ENCODE data around the gene TULP4.

TULP4 gene

GRCh38 chr6:158314737-158315136, 2.5 kb downstream of the TULP4 start:
- H3K36me3 ChIP-seq (ENCODE audit: insufficient read depth, low read length) = no peaks in the 10 kb centered on the region
- no peak overlapping the region for H3K9ac ChIP-seq (ENCODE audit: low read depth, low read length, poor library complexity, severe bottlenecking)
- no peak overlapping the region for H3K4me2 ChIP-seq (ENCODE audit: low read depth, low read length, poor library complexity, severe bottlenecking)
- no peaks in the 10 kb centered on the region for H3K27me3 ChIP-seq (ENCODE audit: insufficient read depth, low read length, poor library complexity, severe bottlenecking)
- no peaks in the 10 kb centered on the region for H4K20me1 ChIP-seq (ENCODE audit: insufficient read depth, low read length, poor library complexity, severe bottlenecking)
- no peaks in the 10 kb centered on the region; the same call in 1 of the 2 replicates for H3K9me3 ChIP-seq (ENCODE audit: insufficient read depth, low read depth, low read length)
- TF ChIP-seq EZH2phosphoT487 (IDR thresholded peaks at IDR 0.05; ENCODE audit: borderline replicate concordance) (no peak), CTCF (conservative IDR thresholded peaks at IDR 0.05; ENCODE audit: low read length) (no peak)
- no peak overlapping the region for H3K4me3 ChIP-seq (ENCODE audit: low read length, poor library complexity, severe bottlenecking)
- H3F3A ChIP-seq (ENCODE audit: low read depth) = no peaks in the 10 kb centered on the region
- H2AFZ ChIP-seq (ENCODE audit: low read length) = no peak overlapping the region
- no peaks in the 10 kb centered on the region for H3K79me2 ChIP-seq (ENCODE audit: insufficient read depth, low read length)
- H3K4me1 ChIP-seq (ENCODE audit: insufficient read depth, low read length, poor library complexity, severe bottlenecking) = no peaks in the 10 kb centered on the region
- no peaks in the 10 kb centered on the region for H3K9me2 ChIP-seq (replicated peaks; ENCODE audit: low read depth, low read length)

GRCh38 chr6:158316022-158316421, 3.8 kb downstream of the TULP4 start:
- Histone ChIP-seq H3K36me3 (ENCODE audit: insufficient read depth, low read length) (no peaks in the 10 kb centered on the region), H3K4me2 (ENCODE audit: low read depth, low read length, poor library complexity, severe bottlenecking) (no peak overlapping the region), H2AFZ (ENCODE audit: low read length) (no peak overlapping the region), H3K9me2 (replicated peaks; ENCODE audit: low read depth, low read length) (no peaks in the 10 kb centered on the region), H4K20me1 (ENCODE audit: insufficient read depth, low read length, poor library complexity, severe bottlenecking) (no peaks in the 10 kb centered on the region), H3K9ac (ENCODE audit: low read depth, low read length, poor library complexity, severe bottlenecking) (no peak overlapping the region), H3K27me3 (ENCODE audit: insufficient read depth, low read length, poor library complexity, severe bottlenecking) (no peaks in the 10 kb centered on the region), H3F3A (ENCODE audit: low read depth) (no peaks in the 10 kb centered on the region), H3K4me1 (ENCODE audit: insufficient read depth, low read length, poor library complexity, severe bottlenecking) (no peaks in the 10 kb centered on the region), H3K79me2 (ENCODE audit: insufficient read depth, low read length) (no peaks in the 10 kb centered on the region), H3K9me3 (ENCODE audit: insufficient read depth, low read depth, low read length) (no peaks in the 10 kb centered on the region; the same call in 1 of the 2 replicates), H3K4me3 (ENCODE audit: low read length, poor library complexity, severe bottlenecking) (no peak overlapping the region)
- no peak for TF ChIP-seq EZH2phosphoT487 (IDR thresholded peaks at IDR 0.05; ENCODE audit: borderline replicate concordance)
- no peak for TF ChIP-seq CTCF (conservative IDR thresholded peaks at IDR 0.05; ENCODE audit: low read length)

GRCh38 chr6:158321960-158322359, 9.7 kb downstream of the TULP4 start:
- Histone ChIP-seq H3K36me3 (ENCODE audit: insufficient read depth, low read length) (no peaks in the 10 kb centered on the region), H3K4me1 (ENCODE audit: insufficient read depth, low read length, poor library complexity, severe bottlenecking) (peaks cover 14% of the 10 kb centered on the region), H3K79me2 (ENCODE audit: insufficient read depth, low read length) (no peaks in the 10 kb centered on the region), H3K4me3 (ENCODE audit: low read length, poor library complexity, severe bottlenecking) (no peak overlapping the region), H4K20me1 (ENCODE audit: insufficient read depth, low read length, poor library complexity, severe bottlenecking) (no peaks in the 10 kb centered on the region), H3K4me2 (ENCODE audit: low read depth, low read length, poor library complexity, severe bottlenecking) (no peak overlapping the region), H3F3A (ENCODE audit: low read depth) (no peaks in the 10 kb centered on the region), H3K9me2 (replicated peaks; ENCODE audit: low read depth, low read length) (no peaks in the 10 kb centered on the region), H3K9me3 (ENCODE audit: insufficient read depth, low read depth, low read length) (no peaks in the 10 kb centered on the region; the same call in 1 of the 2 replicates), H3K27me3 (ENCODE audit: insufficient read depth, low read length, poor library complexity, severe bottlenecking) (no peaks in the 10 kb centered on the region), H2AFZ (ENCODE audit: low read length) (no peak overlapping the region), H3K9ac (ENCODE audit: low read depth, low read length, poor library complexity, severe bottlenecking) (no peak overlapping the region)
- TF ChIP-seq EZH2phosphoT487 (IDR thresholded peaks at IDR 0.05; ENCODE audit: borderline replicate concordance) (no peak), CTCF (conservative IDR thresholded peaks at IDR 0.05; ENCODE audit: low read length) (no peak)

Measured in Loucy (cell line).